ENCODE measurements around the gene KRTAP19-4. TPM values are rescaled to one million over a fixed set of nuclear protein-coding genes. Genes with fewer than 3 reads are reported as not detected.

Gene KRTAP19-4
- total and polyA plus RNA-seq, 2 of the 13 experiments (the other 11 are each of a cell fraction or from before 2014, with no cell fraction given), result not detected

DNA sequence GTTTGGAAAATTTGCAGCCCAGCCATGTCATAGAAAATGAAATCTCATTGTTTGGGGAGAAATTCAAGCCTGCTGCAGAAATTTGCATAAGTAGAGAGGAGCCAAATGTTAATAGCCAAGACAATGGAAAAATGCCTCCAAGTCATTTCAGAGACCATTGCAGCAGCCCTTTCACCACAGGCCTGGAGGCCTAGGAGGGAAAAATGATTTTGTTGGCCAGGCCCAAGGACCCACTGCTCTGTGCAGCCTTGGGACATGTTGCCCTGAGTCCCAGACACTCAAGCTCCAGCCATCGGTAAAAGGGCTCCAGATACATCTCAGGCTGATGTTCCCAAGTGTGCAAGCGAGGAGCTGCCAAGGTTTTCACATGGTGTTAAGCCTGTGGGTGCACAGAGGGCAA, 10.8 kb downstream of the KRTAP19-4 start:
- H3K27ac ChIP-seq (ENCODE audit: extremely low read length, insufficient read depth, low read length), result no peak overlapping the region
- no TSS peak for BruUV-seq (replicated peaks)
- DNase-seq (ENCODE audit: low spot score), result no peak
- ChIA-PET CTCF (ENCODE audit: low intra/inter-chr PET ratio, low total read pairs) (no interaction called here), POLR2A (no interaction called here)
- H3K4me3 ChIP-seq (replicated peaks in 1 of 3; ENCODE audit: insufficient read depth in 1 of 3, low read depth in 2 of 3, low read length in 3 of 3), result no peak overlapping the region
- no peaks in the 10 kb centered on the region for H3K4me1 ChIP-seq (ENCODE audit: insufficient read depth, low read length)
- H2AFZ ChIP-seq (ENCODE audit: low read length), result no peak overlapping the region
- 0% methylated on average over 2 of the region's 2 CpGs for WGBS (ENCODE audit: low lambda C conversion rate)
- H3K9ac ChIP-seq (ENCODE audit: insufficient read depth, low read depth, low read length), result no peak overlapping the region
- no peaks in the 10 kb centered on the region for H3K79me2 ChIP-seq (ENCODE audit: insufficient read depth, low read length)
- intact Hi-C loops (cut with micrococcal nuclease; ENCODE audit: unreplicated experiment), result no loop called here
- no peak for ATAC-seq
- no peak for FAIRE-seq
- no peaks in the 10 kb centered on the region for H4K20me1 ChIP-seq (ENCODE audit: insufficient read depth, low read length)
- in situ Hi-C loops (cut with HindIII; ENCODE audit: extremely low pct_ligation_motif_present, low pct_unique_long_range_greater_than_20kb), result no loop called here
- H3K36me3 ChIP-seq (replicated peaks in 1 of 2; ENCODE audit: control insufficient read depth in 1 of 2, insufficient read depth in 2 of 2, low read length in 2 of 2), result no peaks in the 10 kb centered on the region
- TF ChIP-seq, protein P1, sequence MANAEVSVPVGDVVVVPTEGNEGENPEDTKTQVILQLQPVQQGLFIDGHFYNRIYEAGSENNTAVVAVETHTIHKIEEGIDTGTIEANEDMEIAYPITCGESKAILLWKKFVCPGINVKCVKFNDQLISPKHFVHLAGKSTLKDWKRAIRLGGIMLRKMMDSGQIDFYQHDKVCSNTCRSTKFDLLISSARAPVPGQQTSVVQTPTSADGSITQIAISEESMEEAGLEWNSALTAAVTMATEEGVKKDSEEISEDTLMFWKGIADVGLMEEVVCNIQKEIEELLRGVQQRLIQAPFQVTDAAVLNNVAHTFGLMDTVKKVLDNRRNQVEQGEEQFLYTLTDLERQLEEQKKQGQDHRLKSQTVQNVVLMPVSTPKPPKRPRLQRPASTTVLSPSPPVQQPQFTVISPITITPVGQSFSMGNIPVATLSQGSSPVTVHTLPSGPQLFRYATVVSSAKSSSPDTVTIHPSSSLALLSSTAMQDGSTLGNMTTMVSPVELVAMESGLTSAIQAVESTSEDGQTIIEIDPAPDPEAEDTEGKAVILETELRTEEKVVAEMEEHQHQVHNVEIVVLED (CRISPR knock-in tag; IDR thresholded peaks at IDR 0.05; ENCODE audit: borderline replicate concordance), result no peak
- TF ChIP-seq, protein P2, sequence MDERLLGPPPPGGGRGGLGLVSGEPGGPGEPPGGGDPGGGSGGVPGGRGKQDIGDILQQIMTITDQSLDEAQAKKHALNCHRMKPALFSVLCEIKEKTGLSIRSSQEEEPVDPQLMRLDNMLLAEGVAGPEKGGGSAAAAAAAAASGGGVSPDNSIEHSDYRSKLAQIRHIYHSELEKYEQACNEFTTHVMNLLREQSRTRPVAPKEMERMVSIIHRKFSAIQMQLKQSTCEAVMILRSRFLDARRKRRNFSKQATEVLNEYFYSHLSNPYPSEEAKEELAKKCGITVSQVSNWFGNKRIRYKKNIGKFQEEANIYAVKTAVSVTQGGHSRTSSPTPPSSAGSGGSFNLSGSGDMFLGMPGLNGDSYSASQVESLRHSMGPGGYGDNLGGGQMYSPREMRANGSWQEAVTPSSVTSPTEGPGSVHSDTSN (CRISPR knock-in tag; IDR thresholded peaks at IDR 0.05), result no peak
- no peaks in the 10 kb centered on the region for H3K27me3 ChIP-seq (ENCODE audit: control insufficient read depth in 1 of 2, insufficient read depth in 2 of 2, low read length in 2 of 2)
- no peak overlapping the region for H3K4me2 ChIP-seq (ENCODE audit: low read depth, low read length)
- H3K9me3 ChIP-seq (ENCODE audit: low read length), result peaks cover 87% of the 10 kb centered on the region

DNA sequence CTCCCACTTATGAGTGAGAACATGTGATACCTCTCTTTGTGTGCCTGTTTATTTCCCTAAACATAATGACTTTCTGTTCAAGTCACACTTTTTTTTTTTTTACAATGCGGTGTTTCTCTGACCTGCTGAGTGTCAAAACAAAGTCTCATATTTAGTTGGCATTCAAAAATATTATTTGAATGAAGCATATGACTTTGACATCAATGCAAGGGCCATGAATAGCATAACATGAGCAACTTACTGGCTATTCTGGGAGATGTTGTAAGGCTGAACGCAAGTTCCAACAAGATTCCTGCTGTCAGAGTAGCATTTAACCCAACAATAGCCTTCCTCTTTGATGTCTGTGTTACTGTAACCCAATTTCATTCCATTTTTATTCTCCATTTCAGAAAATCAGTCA, 14.8 kb downstream of the KRTAP19-4 start:
- CTCF ChIA-PET (ENCODE audit: low intra/inter-chr PET ratio, low total read pairs), result no interaction called here
- H3K9ac ChIP-seq (ENCODE audit: insufficient read depth, low read depth, low read length), result no peak overlapping the region
- no peak overlapping the region for H3K4me3 ChIP-seq (replicated peaks in 1 of 3; ENCODE audit: insufficient read depth in 1 of 3, low read depth in 2 of 3, low read length in 3 of 3)
- in situ Hi-C loops (cut with HindIII; ENCODE audit: extremely low pct_ligation_motif_present, low pct_unique_long_range_greater_than_20kb), result no loop called here
- WGBS (ENCODE audit: low lambda C conversion rate), result 5% methylated on average over 2 of the region's 2 CpGs
- ATAC-seq, result no peak
- H3K79me2 ChIP-seq (ENCODE audit: insufficient read depth, low read length), result no peaks in the 10 kb centered on the region
- H2AFZ ChIP-seq (ENCODE audit: low read length), result no peak overlapping the region
- no peak for DNase-seq (ENCODE audit: low spot score)
- no peak for FAIRE-seq
- no peaks in the 10 kb centered on the region for H3K27me3 ChIP-seq (ENCODE audit: control insufficient read depth in 1 of 2, insufficient read depth in 2 of 2, low read length in 2 of 2)
- H4K20me1 ChIP-seq (ENCODE audit: insufficient read depth, low read length), result no peaks in the 10 kb centered on the region
- no peak overlapping the region for H3K4me2 ChIP-seq (ENCODE audit: low read depth, low read length)
- H3K4me1 ChIP-seq (ENCODE audit: insufficient read depth, low read length), result no peaks in the 10 kb centered on the region
- no TSS peak for BruUV-seq (replicated peaks)
- POLR2A ChIA-PET, result no interaction called here
- peaks cover 87% of the 10 kb centered on the region for H3K9me3 ChIP-seq (ENCODE audit: low read length)
- intact Hi-C loops (cut with micrococcal nuclease; ENCODE audit: unreplicated experiment), result no loop called here
- H3K36me3 ChIP-seq (replicated peaks in 1 of 2; ENCODE audit: control insufficient read depth in 1 of 2, insufficient read depth in 2 of 2, low read length in 2 of 2), result no peaks in the 10 kb centered on the region
- H3K27ac ChIP-seq (ENCODE audit: extremely low read length, insufficient read depth, low read length), result no peak overlapping the region
- TF ChIP-seq SETDB1 (CRISPR knock-in tag; IDR thresholded peaks at IDR 0.05; ENCODE audit: borderline replicate concordance) (no peak), ATRX (CRISPR knock-in tag; IDR thresholded peaks at IDR 0.05; ENCODE audit: borderline replicate concordance) (no peak), HNRNPK (IDR thresholded peaks at IDR 0.05; ENCODE audit: low read depth, low read length, poor library complexity, severe bottlenecking) (no peak), ZNF207 (IDR thresholded peaks at IDR 0.05; ENCODE audit: borderline replicate concordance) (no peak), NFATC3 (CRISPR knock-in tag; IDR thresholded peaks at IDR 0.05) (no peak), SIX4 (CRISPR knock-in tag; IDR thresholded peaks at IDR 0.05) (no peak), ZNF879 (CRISPR knock-in tag; IDR thresholded peaks at IDR 0.05) (no peak), FLYWCH1 (CRISPR knock-in tag; IDR thresholded peaks at IDR 0.05) (no peak)
- TF ChIP-seq, protein P3, sequence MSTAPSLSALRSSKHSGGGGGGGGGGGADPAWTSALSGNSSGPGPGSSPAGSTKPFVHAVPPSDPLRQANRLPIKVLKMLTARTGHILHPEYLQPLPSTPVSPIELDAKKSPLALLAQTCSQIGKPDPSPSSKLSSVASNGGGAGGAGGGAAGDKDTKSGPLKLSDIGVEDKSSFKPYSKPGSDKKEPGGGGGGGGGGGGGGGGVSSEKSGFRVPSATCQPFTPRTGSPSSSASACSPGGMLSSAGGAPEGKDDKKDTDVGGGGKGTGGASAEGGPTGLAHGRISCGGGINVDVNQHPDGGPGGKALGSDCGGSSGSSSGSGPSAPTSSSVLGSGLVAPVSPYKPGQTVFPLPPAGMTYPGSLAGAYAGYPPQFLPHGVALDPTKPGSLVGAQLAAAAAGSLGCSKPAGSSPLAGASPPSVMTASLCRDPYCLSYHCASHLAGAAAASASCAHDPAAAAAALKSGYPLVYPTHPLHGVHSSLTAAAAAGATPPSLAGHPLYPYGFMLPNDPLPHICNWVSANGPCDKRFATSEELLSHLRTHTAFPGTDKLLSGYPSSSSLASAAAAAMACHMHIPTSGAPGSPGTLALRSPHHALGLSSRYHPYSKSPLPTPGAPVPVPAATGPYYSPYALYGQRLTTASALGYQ (CRISPR knock-in tag; IDR thresholded peaks at IDR 0.05), result no peak
- TF ChIP-seq, protein P4, sequence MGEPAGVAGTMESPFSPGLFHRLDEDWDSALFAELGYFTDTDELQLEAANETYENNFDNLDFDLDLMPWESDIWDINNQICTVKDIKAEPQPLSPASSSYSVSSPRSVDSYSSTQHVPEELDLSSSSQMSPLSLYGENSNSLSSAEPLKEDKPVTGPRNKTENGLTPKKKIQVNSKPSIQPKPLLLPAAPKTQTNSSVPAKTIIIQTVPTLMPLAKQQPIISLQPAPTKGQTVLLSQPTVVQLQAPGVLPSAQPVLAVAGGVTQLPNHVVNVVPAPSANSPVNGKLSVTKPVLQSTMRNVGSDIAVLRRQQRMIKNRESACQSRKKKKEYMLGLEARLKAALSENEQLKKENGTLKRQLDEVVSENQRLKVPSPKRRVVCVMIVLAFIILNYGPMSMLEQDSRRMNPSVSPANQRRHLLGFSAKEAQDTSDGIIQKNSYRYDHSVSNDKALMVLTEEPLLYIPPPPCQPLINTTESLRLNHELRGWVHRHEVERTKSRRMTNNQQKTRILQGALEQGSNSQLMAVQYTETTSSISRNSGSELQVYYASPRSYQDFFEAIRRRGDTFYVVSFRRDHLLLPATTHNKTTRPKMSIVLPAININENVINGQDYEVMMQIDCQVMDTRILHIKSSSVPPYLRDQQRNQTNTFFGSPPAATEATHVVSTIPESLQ (CRISPR knock-in tag; conservative IDR thresholded peaks at IDR 0.05), result no peak
